Activated gamma-delta T cell treated with Interleukin-2 at 50 U/mL for 16 hours (primary cell): ENCODE measurements around the gene ZNF282.

Experiments
- DNase-seq: peaks from one replicate; pipeline ENCODE4 v3.0.0-alpha.2; 2020

Gene ZNF282

DNA sequence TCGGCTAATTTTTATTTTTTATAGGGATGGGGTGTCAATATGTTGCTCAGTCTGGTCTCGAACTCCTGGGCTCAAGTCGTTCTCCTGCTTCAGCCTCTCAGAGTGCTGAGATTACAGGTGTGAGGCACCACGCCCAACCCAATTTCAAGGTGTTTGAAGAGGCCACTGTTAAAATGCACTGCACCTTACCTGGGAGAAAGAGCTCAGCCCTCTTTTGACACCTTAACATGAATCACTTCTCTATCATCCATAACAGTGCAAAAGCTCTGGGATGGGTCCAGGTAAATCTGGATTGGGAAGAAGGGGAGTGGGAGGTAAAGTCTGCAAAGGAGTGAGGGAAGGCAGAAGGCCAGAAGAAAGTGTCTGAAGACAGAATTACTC is 557 bp upstream of the ZNF282 start:
- DNase-seq = no peak

DNA sequence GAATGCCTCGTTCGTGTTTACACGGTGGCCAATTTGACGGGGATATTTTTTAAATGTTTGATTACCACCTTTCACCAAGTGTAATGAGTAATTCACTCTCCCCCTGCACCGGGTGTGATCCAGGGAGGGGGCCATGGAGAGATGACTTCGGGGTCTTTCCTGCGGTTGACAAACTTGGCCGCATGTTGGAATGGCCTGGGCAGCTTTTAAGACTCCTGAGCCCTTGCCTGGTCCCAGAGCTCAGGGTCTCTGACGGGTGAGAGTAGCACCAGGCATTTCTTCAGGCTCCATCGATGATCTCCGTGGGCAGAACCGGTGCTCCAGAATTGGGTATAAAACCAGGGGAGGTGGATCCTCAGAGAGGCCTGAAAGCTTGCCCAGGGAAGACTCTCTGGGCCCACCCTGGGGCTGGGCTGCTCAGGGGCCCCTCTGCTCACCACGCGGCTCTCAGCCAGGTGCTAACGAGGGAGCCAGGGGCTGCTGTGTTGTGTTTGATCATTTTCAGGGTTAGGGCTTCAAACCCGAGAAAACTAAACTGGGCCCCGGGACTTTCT is 882 bp downstream of the ZNF282 start:
- no peak for DNase-seq

- no peak for DNase-seq
These were observed 1.4 kb downstream of the ZNF282 start for GRCh38 chr7:149196705-149197171.

- no peak for DNase-seq
These were observed 2.3 kb downstream of the ZNF282 start for GRCh38 chr7:149197675-149198074.

DNA sequence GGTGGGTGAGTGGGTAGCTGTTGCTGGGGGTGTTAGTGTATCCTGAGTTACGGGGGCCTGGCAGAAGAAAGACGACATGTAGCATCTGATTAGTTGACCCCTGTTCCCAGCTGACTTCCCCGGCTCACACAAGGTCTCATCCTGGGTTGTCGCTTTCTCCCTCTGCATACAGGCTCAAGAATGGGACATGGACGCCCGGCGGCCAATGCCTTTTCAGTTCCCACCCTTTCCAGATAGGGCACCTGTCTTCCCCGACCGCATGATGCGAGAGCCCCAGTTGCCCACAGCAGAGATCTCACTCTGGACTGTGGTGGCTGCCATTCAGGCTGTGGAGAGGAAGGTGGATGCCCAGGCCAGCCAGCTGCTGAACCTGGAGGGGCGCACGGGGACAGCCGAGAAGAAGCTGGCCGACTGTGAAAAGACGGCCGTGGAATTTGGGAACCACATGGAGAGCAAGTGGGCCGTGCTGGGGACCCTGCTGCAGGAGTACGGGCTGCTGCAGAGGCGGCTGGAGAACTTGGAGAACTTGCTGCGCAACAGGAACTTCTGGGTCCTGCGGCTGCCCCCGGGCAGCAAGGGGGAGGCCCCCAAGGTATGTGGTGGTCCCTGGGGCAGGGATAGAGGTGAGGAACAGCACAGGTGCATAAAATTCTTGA is 2.9 kb downstream of the ZNF282 start:
- no peak for DNase-seq

DNA sequence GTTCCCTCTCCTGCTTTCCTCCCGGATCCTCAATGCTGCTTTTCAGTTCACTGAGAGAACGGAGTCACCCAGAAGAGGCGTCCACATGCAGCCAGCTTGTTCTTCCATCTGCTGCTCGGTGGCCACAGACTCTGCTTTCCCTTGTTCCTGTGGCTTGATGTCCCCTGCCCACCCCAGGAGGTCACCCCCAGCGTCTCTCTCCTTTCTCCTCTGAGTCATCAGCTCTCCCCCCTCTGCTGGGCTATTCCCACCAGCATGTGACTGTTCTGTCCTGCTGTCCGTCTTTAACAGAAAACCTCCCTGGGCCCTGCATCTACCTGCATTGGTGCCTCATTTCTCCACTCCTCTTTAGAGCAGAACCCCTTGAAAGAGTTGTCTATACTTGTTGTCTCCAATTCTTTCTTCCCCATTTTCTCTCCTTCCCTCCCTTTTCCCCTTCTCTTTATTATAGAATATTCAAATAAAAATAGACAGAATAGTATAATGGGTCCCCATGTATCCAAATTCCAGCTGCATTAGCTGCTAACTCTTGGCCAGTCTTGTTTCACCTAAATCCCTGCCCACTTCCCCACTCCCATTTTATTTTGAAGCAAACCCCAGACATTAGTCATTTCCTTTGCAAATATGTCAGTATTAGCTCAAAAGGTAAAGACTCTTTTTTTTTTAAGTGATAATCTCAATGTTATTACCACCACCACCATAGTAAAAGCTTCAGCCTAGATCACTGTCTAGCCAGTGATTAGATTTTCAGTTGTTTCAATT is 4.1 kb downstream of the ZNF282 start:
- DNase-seq = no peak

DNA sequence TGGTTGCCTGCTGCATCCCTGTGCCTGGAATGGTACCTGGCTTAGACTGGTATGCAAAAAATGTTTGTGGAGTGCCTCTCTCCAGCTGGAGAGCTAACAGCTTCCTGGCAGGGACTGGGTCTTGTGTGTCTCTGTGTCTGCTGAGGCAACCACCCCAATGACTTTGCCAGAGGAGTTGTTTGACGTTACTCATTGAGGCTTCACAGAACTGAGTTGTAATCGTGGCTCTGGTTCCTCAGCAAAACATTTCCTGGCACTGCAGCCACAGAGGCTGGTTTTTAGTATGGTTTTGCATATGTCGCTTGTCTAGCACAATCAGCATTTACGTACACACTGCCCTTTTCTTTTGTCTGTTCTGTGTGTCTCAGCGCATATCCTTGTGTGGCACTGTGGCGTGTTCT is 7.5 kb downstream of the ZNF282 start:
- DNase-seq = no peak

- DNase-seq = no peak
These were observed 10.5 kb downstream of the ZNF282 start for GRCh38 chr7:149205690-149206381.

DNA sequence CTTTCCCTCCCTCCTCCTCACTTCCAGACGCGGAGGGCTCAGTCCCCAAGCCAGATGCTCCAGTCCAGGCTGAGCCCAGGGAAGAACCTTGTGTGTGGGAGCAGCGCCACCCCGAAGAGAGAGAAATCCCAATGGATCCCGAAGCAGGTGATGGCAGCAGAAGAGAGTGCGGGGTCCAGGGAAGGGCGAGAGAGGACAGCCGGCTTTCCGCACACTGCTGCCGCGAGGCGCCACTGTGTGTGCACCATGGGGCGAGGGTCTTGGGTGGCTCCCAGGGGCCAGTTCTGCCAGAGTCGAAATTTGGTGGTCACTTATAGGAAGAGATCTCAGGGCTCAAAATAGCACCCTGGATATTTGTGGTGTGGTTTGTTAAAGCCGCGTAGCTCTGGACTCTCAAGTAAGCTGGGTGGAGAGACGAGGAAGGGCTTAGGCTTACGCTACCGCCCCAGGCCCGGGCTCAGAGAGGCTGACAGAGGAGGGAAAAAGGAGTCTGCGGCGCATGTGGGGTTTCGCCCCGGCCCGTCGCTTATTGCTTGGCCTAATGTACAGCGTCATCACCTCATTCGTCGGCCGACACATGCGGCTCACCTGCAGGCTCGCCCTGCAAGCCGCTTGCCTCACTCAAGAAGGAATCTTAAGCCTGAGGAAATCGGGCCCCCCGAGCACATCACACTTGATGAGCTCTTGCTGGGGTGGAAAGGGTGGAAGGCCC is 12.1 kb downstream of the ZNF282 start:
- DNase-seq = no peak

GRCh38 chr7:149209518-149210269 is 14.3 kb downstream of the ZNF282 start:
- peak; percentile 48 for DNase-seq

GRCh38 chr7:149210551-149210950 is 15.2 kb downstream of the ZNF282 start:
- DNase-seq = no peak

DNA sequence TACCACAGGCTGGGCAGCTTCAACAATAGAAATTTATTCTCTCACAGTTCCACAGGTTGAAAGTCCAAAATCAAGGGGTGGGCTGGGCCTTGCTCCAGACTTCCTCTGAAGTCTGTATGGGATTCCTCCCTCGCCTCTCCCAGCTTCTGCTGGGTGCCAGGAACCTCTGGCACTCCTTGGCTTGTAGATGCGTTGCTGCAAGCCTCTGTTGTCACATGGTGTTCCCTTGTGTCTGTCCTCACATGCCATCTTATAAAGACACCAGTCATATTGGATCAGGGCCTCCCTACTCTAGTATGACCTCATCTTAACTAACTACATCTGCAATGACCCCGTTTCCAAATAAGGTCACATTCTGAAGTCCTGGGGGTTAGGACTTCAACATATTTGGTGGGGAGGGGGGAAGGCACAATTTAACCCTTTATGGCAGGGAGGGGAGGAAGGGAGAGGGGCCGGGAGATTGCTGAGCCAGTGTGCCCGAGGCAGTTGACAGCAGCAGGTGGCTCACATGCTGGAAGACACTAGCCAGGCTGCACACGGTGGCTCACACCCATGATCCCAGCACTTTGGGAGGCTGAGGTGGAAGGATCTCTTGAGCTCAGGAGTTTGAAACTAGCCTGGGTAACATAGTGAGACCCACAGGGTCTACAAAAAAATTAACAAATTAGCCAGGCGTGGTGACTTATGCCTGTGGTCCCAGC is 18.8 kb downstream of the ZNF282 start:
- DNase-seq = no peak

DNA sequence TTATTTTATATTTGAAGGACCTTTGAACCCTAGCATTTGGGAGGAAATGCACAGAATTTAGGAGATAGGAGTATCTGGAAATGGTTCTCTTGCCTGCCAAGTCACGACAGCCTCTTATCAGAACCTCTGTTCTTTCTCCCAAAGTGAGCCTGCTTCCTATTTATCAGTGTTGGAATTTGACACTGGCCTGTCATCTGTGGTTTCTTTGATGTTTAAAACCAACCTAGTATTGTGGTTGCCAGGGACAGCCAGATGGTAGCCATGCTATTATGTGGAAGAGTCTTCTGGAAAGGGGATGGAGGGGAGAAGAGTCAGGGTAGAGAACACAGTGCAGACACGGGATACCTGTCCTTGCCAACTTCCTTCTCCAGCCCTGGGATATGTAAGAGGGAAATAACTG is 21.1 kb downstream of the ZNF282 start:
- DNase-seq = no peak

DNA sequence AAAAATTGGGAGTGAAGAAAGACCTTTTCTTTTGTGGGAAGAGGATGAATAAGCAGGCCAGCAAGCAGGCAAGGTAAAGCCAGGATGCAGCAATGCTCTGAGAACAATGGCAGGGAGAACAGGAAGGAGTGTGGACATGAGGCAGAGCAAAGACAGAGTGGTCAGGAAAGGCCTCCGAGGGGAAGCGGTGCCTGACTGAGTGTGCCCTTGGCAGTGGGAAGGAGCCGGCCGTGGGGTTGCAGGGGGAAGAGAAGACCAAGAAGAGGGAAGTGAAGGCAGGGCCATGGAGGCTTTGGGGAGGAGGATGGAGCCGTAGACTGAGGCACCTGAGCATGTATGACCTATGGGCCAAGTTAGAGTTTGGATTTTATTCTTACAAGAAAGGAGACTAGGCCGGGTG is 22.2 kb downstream of the ZNF282 start:
- no peak for DNase-seq

- no peak for DNase-seq
These were observed 23.4 kb downstream of the ZNF282 start for GRCh38 chr7:149218469-149219420.

GRCh38 chr7:149220534-149220933 is 25.2 kb downstream of the ZNF282 start:
- DNase-seq = no peak

DNA sequence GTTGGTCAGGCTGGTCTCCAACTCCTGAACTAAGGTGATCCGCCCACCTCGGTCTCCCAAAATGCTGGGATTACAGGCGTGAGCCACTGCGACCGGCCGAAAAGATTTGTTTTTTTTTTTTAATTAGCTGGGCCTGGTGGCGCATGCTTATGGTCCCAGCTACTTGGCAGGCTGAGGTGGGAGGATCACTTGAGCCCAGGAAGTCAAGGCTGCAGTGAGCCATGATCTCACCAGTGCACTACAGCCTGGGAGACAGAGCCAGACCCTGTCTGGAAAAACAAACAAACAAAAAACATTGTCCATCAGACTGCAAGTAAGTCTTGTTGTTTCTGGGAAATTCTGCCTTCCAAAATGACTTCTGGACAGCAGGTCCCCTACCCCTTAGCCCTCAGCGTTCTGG is 27.8 kb downstream of the ZNF282 start:
- DNase-seq = no peak

- DNase-seq = no peak
These were observed 28.4 kb downstream of the ZNF282 start for GRCh38 chr7:149223761-149224160.

DNA sequence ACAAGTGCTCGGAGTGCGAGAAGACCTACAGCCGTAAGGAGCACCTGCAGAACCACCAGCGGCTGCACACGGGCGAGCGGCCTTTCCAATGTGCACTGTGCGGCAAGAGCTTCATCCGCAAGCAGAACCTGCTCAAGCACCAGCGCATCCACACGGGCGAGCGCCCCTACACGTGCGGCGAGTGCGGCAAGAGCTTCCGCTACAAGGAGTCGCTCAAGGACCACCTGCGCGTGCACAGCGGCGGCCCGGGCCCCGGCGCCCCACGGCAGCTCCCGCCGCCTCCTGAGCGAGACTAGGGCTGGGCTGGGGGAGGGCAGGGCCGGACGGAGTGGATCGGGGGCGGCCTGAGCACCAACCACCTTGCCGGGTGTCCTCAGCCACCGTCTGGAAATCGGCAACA is 29.0 kb downstream of the ZNF282 start:
- DNase-seq = no peak

DNA sequence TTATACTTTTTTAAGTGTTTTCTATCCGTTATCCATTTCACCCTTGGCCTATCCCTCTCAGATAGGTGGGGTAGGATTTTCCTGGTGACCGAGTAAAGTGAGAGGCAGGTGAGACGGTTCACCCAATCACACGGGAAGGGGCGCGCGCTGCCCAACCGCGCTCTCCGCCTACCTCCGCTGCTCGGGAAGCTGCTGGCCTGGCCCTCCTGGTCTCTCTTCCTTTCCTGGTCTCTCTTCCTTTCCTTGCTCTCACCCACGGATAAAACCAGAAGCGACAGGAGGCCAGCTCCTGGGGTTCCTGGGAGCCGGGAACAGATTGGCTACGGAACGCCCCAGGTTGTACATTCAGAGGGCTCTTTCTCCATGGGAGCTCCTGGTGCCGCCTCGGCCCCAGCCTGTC is 29.8 kb downstream of the ZNF282 start:
- no peak for DNase-seq
